SW 1271 (cell line): ENCODE measurements around the gene MYL7.

ENCODE experiments used
- DNase-seq, 2 experiments: peaks; one replicate each; lab custom pipeline; 2025; lab: John Stamatoyannopoulos, UW

The MYL7 gene

DNA sequence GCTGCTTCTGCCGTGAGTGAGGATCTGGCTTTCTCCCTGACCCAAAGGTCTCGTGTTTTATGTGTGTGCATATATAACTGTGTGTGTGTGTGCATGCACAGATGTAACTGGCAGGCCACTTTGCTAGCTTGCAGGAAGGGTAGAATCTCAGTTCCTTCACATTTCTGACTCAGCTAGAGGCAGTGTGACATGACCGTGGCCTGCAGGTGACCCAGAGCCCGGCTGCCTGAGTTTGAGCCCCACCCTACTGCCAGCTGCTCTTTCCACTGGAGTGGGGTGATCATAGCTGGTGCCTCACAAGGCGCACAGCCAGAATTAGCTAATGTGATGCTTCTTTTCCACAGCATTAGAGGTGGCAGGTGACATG is 9.3 kb upstream of the MYL7 start:
- no peak for DNase-seq

DNA sequence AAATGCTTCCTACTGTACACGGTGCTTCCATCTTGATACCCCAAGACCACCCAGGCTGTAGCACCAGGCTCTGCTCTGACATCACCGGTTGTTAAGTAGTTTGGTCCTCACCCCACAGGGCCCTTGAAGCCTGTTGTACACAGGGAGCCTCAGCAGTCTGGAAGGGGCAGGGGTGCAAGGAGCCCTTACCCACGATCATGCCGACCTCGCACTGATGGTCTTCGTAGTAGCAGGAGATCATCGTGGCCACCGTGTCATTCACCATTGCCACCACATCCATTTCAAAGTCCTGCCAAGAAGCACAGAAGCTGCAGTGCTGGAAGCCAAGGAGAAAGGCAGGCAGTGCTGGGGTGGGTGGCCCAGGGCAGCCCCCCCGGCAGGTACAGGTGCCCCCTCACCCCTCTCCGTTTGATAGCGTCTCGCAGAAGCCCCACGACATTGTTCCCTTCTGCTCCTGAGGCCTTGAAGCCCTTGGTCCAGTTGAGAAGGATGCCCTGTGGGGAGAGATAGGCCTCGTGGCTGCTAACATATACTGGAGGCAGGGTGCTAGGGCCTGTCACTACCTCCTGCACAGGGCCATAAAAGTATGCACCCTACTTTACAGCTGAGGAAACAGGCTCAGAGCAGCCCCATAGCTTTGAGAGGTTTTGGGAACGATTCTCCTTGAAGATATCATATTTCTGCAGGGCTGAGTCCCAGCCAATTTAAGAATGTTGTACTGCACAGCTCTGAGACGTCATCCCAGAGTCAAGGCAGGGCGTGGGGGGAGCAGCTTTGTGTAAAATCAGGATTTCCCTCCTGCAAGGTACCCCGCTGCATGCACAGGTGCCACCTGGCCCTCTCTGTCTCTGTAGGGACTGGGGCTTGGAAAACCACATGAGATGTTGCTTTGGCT is 8.7 kb upstream of the MYL7 start:
- DNase-seq: no peak

DNA sequence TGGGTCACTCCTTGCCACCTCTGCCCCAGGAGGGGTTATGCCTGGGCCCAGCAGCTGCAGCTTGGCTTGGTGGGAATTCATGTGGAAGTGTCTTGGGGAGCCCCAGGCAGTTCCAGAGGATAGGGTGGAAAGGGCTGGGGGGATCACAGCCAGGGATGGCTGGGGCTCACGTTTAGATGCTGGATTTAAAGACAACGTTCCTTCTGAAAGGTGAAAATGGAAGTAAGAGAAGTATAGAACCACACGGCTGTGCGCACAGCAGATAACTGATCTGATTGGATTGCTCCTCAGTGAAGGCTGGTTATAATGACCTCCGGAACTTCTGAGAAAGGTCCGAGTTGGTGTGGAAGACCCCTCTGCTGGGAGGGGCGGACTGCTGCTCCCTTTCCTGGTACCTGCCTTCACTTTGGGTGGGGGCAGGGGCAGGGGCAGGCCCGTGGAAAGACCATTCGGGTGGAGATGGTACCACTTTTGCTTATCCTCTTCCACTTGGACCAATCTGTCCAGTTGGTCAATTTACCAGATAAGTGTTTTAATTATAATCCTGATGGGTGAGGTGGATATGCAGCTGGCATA is 7.9 kb upstream of the MYL7 start:
- no peak for DNase-seq

DNA sequence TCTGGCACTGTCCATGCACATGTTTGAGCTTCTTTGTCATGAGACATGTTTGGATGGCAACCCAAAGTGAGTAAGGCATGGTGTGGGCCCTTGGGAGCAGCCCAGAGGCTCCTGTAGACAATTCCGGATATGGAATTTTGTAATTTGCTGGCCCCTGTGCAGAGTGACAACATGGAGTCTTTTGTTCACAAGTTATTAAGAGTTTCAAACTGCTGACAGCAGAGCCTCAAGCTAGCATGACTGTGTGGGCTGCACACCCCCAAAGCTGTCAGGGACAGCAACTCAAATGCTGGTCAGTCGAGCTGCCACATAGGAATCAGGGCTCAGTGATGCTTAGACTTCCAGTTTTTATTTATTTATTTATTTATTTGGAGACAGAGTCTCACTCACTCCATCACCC is 7.0 kb upstream of the MYL7 start:
- DNase-seq: no peak

DNA sequence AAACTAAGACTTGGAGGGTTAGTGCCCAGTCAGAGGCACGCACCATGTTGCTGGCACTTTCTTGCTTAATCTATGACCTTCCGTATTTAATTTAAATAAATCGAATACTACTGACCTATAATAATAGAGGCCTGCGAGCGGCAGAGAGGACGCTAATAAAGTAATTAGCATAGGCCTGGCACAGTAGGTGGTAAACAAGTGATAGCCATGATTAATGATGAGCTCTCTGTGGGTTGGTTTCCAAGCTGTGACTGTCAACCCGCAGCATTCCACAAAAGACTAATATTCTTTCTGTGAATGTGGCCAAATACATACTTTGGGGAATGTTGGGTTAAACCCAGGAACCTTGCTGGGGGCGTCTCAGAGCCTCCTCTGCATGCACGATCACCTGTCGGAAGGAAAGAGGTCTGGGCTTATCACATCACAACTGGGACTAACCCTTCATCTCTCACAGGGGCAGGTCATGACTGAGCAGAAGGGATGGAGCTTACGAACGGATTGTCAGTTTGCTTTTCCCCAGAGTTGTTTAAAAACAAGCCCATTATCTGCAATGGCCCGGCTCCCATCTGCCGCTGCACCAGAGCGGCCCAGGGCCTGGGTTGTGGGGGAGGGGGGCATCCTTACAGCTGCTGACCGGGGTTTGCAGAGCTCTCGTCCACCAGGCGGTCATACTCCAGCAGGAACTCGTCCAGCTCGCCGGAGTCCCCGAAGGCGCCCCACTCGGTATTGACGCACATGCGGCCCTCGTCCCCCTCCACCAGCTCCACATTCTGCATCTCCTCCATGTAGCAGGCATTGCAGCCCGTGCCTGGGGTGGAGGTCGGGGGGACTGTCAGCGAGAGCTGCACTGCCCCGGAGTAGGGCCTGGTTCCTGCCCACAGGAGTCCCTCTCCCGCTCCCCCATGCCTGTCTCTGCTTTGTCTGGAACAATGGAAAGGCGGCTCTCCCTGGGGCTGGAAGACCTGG is 6.2 kb upstream of the MYL7 start:
- DNase-seq: no peak

DNA sequence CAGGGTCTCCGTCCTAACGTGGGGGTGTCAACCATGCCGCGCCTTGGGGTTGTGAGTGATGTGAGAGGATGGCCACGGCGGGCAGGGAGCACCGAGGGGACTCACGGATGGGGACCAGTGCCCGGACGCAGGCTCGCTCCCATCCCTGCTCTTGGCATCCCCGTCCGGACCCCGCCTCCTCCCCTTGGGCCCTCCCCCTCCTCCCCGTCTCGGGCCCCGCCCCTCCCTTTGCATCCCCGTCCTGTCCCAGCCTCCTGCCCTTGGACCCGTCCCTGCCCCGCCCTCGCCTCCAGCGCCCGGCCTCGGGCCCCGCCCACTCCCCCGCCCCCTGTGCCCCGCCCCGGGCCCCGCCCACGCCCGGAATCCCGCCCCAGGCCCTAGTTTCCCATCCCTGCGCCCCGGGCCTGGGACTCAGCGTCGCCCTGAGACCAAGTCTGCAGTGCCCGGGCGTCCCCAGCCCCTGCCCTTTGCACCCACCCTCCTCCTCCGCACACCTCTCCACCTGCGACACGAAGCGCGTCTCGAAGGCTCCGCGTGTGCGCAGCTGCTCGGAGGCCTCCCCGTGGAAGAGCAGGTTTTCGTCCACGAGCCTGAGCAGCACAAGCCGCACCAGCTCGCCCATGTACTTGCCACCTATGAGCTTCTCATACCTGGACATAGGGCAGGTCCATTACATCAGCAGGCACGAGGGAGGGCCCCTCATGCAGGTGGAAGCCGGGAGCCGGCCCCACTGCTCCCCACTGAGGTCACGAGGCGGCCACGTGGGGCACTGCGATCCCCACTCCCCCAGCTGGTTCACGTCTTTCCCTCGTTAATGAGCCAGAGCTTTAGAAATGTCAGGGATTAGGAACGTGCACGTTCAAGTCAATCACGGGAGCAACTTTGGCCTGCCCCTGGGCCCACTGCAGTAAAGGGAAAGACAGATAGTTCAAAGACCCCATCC is 5.1 kb upstream of the MYL7 start:
- no peak for DNase-seq

DNA sequence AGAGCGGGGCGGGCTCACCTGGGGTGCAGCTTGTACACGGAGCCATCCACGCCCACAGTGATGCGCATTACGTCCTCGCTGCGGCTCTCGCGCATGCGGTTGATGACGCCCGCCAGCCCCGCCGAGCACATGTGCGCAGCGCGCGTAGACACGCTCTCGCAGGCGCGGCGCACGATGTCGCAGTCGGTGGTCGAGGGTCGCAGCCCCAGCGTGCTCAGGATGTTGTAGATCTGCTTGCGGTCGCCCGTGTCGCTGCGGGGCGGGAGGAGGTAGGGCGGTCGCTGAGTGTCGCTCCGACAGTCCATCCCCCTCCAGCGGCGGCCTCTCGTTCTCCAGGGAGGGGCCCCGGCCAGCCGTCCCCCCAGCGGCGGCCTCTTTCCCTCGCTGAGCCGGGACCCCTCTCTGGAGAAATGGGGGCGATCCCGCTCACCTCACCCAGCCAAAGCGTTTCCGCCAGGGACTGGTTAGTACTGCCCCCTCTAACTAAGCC is 4.4 kb upstream of the MYL7 start:
- no peak for DNase-seq

DNA sequence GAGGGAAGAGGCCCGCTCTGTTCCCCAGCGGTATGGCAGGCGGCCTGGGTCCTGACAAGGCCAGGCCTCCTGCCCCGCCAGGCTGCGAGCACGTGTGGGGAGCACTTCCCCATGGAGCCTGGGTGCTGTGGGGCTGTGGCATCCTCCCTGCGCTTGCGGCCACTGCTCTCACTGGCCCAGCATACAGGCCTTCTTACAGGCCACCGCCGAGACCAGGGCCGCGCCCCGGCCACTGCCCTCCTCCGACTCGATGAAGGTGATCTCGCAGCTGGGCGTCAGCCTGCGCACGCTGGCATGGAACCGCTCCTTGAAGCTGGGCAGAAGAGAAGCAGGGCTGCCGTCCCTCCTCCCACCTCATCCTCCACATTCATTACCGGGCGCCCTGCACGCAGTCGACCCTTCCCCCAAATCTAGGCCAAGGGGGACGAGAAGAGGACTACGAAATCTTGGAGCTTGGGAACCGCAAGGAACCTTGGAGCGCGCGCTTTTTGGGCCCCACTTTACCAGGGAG is 3.9 kb upstream of the MYL7 start:
- DNase-seq: no peak

DNA sequence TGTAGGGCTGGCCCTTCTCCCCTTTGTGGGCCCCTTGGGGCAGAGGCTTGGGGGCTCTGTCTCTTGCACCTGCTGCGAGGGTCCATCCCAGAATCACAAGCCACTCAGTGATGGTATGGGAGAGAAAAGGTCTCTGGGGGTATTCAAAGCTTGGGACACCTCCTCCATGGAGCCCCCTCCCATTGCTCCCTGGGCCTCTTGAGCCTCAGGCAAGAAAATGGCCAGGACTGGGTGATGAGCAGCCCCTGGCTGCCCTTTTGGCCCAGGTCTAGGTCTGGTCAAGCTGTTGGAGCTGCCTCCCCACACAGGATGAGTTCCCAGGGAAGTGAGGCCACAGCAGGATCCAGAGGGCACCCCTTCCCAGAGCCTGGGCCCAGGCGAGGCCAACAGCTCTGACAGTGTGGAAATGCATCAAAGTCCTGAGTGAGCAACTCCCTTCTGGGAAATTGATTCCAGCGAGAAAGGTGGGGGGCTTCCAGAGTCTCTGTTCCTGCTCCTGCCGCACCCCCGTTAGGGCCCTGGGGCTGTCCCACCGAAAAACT is 3.4 kb upstream of the MYL7 start:
- no peak for DNase-seq

DNA sequence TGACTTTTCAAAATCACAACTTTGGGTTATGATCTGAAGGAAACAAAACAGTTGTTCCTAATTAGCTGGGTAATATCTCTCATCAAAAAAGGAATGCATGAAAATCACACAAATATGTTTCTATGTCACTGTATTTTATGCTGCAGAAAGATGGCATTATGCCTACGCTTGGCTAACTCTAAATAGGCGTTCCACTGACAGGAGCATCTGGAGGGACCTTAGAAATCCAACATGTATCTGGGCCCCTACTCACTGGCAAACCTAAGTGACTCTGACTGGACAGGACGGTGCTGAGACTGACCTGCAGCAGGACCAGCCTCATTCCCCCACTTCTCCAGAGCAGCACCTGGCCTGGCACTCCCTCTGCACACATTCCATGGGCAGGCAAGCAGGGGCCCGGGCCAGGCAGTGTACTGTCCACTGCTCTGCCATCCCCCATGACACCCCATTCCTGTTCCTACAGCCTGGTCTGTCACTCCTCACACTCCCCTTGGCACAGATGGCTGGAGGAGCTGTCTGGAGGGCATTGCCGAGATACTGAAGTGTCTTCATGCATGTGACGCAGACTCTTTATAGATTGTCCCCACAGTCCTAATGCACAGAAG is 2.6 kb upstream of the MYL7 start:
- no peak for DNase-seq

DNA sequence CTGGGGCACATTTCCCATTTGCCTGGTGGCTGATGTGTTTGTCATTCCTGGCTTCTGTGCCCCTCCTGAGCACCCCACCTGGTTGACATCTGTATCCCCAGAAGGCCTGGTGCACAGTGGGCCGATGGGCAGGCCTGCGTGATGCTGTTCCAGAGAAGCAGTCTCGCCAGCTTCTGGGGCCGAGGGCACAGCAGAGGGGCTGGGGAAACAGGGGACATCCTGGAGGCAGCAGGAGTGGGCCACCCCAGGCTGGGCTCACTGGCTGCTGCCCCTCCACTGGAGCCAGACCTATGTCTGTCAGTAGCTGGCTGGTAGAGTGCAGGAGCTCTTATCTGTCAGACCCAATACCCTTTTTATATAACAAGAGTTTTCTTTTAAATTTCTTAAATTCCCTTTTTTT is 896 bp upstream of the MYL7 start:
- no peak for DNase-seq

DNA sequence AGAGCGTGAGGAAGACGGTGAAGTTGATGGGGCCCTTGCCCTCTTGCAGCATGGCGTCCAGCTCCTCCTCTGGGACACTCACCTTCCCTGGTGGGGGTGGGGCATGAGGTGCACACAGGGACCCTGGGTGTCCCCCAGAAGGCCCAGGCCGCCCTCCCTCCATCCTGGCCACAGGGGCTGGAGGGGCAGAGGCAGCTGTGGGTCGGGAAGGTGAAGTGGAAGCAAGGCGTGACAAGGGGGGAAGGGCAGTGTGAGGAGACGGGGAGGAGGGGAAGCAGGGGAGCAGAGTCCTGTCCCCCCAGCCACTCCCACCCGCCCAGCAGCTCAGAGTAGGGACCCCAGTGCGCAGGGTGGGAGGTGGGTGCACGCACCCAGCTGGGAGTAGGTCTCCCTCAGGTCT is 791 bp downstream of the MYL7 start:
- DNase-seq: no peak

DNA sequence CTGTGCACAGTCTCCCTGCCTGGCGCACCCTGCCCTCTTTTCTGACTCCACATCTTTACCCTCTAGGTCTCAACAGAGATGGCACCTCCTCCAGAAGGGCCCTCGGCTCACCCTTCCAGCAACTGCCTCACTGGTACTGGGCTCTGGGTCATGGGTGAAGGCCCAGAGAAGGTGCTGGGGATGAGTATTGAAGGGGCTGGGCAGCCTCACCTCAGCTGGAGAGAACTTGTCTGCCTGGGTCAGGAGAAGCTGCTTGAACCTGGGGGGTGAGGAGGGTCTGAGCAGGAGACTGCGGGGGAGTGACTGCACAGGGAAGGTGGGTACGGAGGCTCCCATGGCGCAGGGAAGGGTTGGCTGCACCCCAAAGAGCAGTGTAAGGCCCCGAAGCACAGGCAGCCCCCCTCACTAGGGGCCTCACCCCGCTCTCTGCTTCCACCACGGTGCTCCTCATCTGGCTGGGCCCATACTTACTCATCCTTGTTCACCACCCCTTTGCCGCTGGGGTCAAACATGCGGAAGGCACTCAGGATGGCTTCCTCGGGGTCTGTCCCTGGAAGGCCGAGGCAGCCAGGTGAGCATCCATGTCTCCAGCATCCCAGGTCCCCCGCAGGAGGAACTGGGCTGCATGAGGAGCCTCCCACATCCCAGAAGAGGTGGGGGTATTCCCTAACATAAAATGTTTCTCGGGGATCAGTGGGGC is 1.7 kb downstream of the MYL7 start:
- no peak for DNase-seq

DNA sequence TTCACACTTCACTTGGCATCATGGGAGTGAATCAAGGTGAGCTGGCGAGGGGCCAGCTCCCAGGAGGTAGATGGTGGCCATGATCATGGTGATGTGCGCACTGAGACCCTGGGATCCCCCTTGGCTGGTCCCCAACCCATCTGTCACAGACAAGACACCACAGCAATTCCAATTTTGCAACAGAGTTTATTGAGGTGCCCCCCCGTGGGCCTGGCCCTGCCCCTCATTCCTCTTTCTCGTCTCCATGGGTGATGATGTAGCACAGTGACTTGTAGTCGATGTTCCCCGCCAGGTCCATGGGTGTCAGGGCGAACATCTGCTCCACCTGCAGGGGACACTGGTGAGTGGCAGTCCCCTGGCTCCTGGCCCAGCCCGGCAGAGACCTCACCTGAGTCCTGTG is 2.4 kb downstream of the MYL7 start:
- DNase-seq: no peak

DNA sequence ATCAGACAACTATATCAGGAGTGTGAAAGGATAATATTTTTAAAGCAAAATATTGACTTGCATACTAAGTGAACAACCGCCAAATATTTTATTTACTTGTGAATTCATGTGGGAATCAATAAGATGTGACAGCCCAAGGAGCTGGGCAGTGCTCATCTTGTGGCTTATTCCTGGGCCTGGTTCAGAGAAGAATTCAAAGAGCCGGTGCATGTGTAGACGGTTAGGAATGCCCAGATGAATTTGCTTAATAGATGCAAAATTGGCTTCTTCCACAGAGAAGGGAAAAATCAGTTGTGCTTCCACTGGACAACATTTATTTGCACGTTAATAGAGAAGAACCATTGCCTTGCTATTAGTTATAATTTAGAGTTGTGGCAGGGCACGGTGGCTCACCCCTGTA is 4.4 kb downstream of the MYL7 start:
- DNase-seq: no peak

DNA sequence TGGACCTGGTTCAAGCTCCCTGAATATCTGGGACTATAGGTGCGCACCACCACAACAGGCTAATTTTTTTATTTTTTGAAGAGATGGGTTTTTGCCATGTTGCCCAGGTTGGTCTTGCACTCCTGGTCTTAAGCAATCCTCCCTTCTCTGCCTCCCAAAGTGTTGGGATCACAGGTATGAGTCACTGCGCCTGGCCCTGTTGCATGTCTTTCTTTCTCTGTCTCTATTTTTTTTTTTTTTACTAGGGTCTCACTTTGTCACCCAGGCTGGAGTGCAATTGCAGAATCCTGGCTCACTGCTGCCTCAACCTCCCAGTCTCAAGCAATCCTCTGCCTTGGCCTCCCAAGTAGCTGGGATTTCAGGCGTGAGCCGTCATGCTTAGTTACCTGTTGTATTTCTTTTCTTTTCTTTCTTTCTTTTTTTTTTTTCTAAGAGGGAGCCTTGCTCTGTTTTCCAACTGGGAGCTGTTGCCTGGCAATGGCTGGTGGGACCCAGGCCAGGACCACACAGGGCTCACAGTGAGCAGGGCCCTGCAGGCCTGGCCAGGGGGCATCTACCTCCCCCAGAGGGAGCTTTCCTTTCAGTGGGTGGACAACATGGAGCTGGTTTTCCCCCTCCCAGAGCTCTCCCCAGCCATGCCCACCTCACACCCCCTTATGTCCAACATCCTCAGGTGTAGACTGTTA is 6.0 kb downstream of the MYL7 start:
- no peak for DNase-seq

DNA sequence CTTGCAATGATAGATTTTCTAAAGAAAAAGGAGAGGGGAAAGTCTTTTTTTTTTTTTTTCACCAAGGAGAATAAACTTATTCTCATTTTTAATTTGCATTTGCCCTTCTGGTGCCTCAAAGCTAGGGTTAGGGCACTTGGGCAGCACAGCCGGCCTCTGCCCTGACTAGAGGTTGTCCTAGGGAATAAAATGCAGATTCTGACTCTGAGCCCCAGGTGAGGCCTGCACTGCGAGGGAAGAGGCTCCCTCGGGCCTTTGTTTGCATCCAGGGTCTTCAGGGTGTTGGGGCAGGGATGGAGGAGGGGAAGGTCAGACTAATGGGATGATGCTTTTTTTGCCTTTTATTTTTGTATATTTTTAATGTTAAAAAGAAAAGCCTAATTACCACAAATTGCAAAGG is 7.8 kb downstream of the MYL7 start:
- DNase-seq: no peak

DNA sequence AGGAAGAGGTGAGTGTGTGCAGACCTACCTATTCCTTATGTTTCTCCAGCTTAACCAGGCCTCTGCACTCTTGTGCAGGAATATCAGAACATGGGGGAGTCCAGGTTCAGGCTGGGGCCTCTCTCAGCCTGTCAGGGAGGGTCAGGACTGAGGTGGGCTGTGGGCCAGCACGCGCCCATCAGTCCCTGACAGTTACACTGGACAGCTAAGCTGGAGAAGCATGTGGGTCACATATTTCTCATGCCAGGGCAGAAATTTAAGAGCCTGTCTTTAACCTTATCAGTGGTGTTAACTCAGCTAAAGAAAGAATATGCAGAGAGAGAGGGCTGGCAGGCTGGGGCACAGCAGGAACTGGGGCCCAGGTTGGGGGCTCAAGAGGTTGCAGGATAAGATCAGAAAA is 9.1 kb downstream of the MYL7 start:
- no peak for DNase-seq
